ENCODE measurements around the gene GSTT4. TPM values are rescaled to one million over a fixed set of nuclear protein-coding genes. Genes with fewer than 3 reads are reported as not detected.
A peak's percentile ranks its signal among the peaks of the same experiment; 100 is the strongest.

GSTT4 gene
- total and polyA plus RNA-seq, 2 of the 13 experiments (the other 11 are each of a cell fraction or from before 2014, with no cell fraction given) = 0.59 to 0.62 TPM

- TF ChIP-seq AGO1 (IDR thresholded peaks at IDR 0.05; ENCODE audit: low read depth, low read length, poor library complexity, severe bottlenecking) (no peak), TFAP4 (IDR thresholded peaks at IDR 0.05; ENCODE audit: borderline replicate concordance, low read depth) (no peak), CBX5 (CRISPR knock-in tag; IDR thresholded peaks at IDR 0.05; ENCODE audit: borderline replicate concordance) (no peak), ZNF292 (CRISPR knock-in tag; IDR thresholded peaks at IDR 0.05; ENCODE audit: borderline replicate concordance, low read depth) (0 out of 2 replicates have a peak, but pooled peaks have one; percentile 22), TRIM22 (IDR thresholded peaks at IDR 0.05) (no peak), ZNF629 (CRISPR knock-in tag; conservative IDR thresholded peaks at IDR 0.05) (0 out of 2 replicates have a peak, but pooled peaks have one; percentile 9), RARG (CRISPR knock-in tag; IDR thresholded peaks at IDR 0.05; ENCODE audit: low read depth) (no peak), SAP130 (CRISPR knock-in tag; IDR thresholded peaks at IDR 0.05; ENCODE audit: low read depth) (peak; percentile 42; the same call in 1 of the 2 replicates), MAZ (IDR thresholded peaks at IDR 0.05; ENCODE audit: borderline replicate concordance, low read depth, low read length) (no peak), MAZ (CRISPR knock-in tag; IDR thresholded peaks at IDR 0.05; ENCODE audit: low read depth) (no peak), EHMT2 (IDR thresholded peaks at IDR 0.05; ENCODE audit: borderline replicate concordance, low read depth, low read length) (no peak), ZNF841 (CRISPR knock-in tag; IDR thresholded peaks at IDR 0.05; ENCODE audit: borderline replicate concordance) (no peak), HNF1A (IDR thresholded peaks at IDR 0.05; ENCODE audit: low read depth) (no peak), HNF1A (CRISPR knock-in tag; IDR thresholded peaks at IDR 0.05; ENCODE audit: borderline replicate concordance) (peak; percentile 17; the same call in 1 of the 2 replicates), ZNF639 (CRISPR knock-in tag; conservative IDR thresholded peaks at IDR 0.05) (no peak), ZNF280B (CRISPR knock-in tag; IDR thresholded peaks at IDR 0.05; ENCODE audit: borderline replicate concordance) (no peak), ZFP90 (CRISPR knock-in tag; IDR thresholded peaks at IDR 0.05; ENCODE audit: borderline replicate concordance) (no peak), ZNF260 (CRISPR knock-in tag; IDR thresholded peaks at IDR 0.05; ENCODE audit: borderline replicate concordance, low read depth) (no peak), RBM39 (IDR thresholded peaks at IDR 0.05; ENCODE audit: low read depth, low read length, poor library complexity, severe bottlenecking) (no peak), SETDB1 (CRISPR knock-in tag; IDR thresholded peaks at IDR 0.05; ENCODE audit: borderline replicate concordance) (no peak), JUNB (CRISPR knock-in tag; IDR thresholded peaks at IDR 0.05; ENCODE audit: borderline replicate concordance) (no peak)
Observed at GRCh38 chr22:24025475-24025874, 20.2 kb upstream of the GSTT4 start (continued).

Data from HepG2 (cell line).